ENCODE data around the gene DNAJC6. TPM values are rescaled to one million over a fixed set of nuclear protein-coding genes. Genes with fewer than 3 reads are reported as not detected.

Gene DNAJC6
- total and polyA plus RNA-seq, 2 of the 13 experiments (the other 11 are each of a cell fraction or from before 2014, with no cell fraction given) = 1.0 to 1.6 TPM

DNA sequence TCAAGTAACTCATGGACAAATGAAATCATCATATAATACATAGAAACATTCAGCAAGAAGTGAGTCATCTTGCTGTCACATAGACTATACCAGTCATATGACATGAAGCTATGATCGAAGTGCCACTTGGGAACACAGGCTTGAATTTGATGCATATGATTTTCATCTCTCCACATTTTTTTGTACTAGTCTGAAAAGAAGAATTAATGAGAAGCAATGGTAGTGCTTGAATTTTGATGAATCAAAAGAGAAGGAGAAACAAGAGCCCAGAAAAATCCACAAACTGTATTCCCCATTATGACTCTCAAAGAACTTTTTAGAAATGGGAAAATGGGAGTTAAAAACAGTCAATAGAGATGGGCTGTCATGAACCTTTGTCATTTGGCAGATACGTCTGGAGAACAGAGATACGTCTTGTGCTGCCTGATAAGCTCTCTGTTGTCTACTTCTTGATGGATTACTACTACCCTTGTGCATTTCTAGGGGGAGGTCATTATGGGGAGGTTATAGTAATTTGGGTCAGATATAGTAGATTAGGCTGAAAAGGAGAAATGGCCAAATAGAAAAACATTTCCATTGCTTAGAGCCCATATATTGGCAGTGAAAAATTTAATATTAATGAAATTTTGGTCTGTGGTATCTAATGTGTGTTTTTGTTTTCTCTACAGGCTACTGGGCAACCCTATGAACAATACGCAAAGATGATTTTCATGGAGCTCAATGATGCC is 103.1 kb downstream of the DNAJC6 start:
- DNase-seq (ENCODE audit: low spot score) (no peak), ATAC-seq (no peak), FAIRE-seq (no peak)
- in situ Hi-C loops (cut with HindIII; ENCODE audit: extremely low pct_ligation_motif_present, low pct_unique_long_range_greater_than_20kb) (loop anchor here (10.0 kb wide), 1 partner anchor 158 kb away; no protein-coding TSS in a partner anchor), intact Hi-C loops (cut with micrococcal nuclease; ENCODE audit: unreplicated experiment) (no loop called here)
- no peaks in the 10 kb centered on the region for H3K27me3 ChIP-seq (ENCODE audit: control insufficient read depth in 1 of 2, insufficient read depth in 2 of 2, low read length in 2 of 2)
- no peaks in the 10 kb centered on the region for H4K20me1 ChIP-seq (ENCODE audit: insufficient read depth, low read length)
- H3K4me3 ChIP-seq (replicated peaks in 1 of 3; ENCODE audit: insufficient read depth in 1 of 3, low read depth in 2 of 3, low read length in 3 of 3) = no peak overlapping the region
- no peak for TF ChIP-seq ZNF160 (CRISPR knock-in tag; IDR thresholded peaks at IDR 0.05)
- TF ChIP-seq, protein P1, sequence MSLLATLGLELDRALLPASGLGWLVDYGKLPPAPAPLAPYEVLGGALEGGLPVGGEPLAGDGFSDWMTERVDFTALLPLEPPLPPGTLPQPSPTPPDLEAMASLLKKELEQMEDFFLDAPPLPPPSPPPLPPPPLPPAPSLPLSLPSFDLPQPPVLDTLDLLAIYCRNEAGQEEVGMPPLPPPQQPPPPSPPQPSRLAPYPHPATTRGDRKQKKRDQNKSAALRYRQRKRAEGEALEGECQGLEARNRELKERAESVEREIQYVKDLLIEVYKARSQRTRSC (CRISPR knock-in tag; IDR thresholded peaks at IDR 0.05; ENCODE audit: low read depth) = no peak
- TF ChIP-seq, protein P2, sequence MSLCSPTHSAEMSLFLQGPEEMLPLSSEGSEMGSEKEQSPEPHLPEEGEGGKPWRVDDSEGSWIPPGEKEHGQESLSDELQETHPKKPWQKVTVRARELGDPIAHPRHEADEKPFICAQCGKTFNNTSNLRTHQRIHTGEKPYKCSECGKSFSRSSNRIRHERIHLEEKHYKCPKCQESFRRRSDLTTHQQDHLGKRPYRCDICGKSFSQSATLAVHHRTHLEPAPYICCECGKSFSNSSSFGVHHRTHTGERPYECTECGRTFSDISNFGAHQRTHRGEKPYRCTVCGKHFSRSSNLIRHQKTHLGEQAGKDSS (CRISPR knock-in tag; IDR thresholded peaks at IDR 0.05; ENCODE audit: borderline replicate concordance, low read depth) = no peak
- TF ChIP-seq, protein P3, sequence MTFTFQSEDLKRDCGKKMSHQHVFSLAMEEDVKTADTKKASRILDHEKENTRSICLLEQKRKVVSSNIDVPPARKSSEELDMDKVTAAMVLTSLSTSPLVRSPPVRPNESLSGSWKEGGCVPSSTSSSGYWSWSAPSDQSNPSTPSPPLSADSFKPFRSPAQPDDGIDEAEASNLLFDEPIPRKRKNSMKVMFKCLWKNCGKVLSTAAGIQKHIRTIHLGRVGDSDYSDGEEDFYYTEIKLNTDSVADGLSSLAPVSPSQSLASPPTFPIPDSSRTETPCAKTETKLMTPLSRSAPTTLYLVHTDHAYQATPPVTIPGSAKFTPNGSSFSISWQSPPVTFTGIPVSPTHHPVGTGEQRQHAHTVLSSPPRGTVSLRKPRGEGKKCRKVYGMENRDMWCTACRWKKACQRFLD (CRISPR knock-in tag; IDR thresholded peaks at IDR 0.05; ENCODE audit: borderline replicate concordance) = no peak
- TF ChIP-seq ESRRA (CRISPR knock-in tag; IDR thresholded peaks at IDR 0.05; ENCODE audit: low read depth) = no peak
- no peak for TF ChIP-seq CBX2 (IDR thresholded peaks at IDR 0.05; ENCODE audit: low read depth, low read length)
- TF ChIP-seq CBX2 (CRISPR knock-in tag; IDR thresholded peaks at IDR 0.05; ENCODE audit: low read depth) = no peak
- no peak for TF ChIP-seq JDP2 (CRISPR knock-in tag; IDR thresholded peaks at IDR 0.05; ENCODE audit: borderline replicate concordance)
- no peak for TF ChIP-seq KAT7 (CRISPR knock-in tag; IDR thresholded peaks at IDR 0.05; ENCODE audit: borderline replicate concordance)
- no peak for TF ChIP-seq ATAD3A (CRISPR knock-in tag; IDR thresholded peaks at IDR 0.05)
- H3K79me2 ChIP-seq (ENCODE audit: insufficient read depth, low read length) = no peaks in the 10 kb centered on the region
- ChIA-PET CTCF (ENCODE audit: low intra/inter-chr PET ratio, low total read pairs) (no interaction called here), POLR2A (interaction anchor here (1.1 kb wide), 1 partner anchor 7 kb away, joined by 5 read pairs; the partner anchor contains the start of genes LEPR and LEPROT)
- H3K4me1 ChIP-seq (ENCODE audit: insufficient read depth, low read length) = peaks cover 20% of the 10 kb centered on the region
- no peak overlapping the region for H2AFZ ChIP-seq (ENCODE audit: low read length)
- no peak overlapping the region for H3K27ac ChIP-seq (ENCODE audit: extremely low read length, insufficient read depth, low read length)
- H3K36me3 ChIP-seq (replicated peaks in 1 of 2; ENCODE audit: control insufficient read depth in 1 of 2, insufficient read depth in 2 of 2, low read length in 2 of 2) = no peaks in the 10 kb centered on the region
- no peak overlapping the region for H3K4me2 ChIP-seq (ENCODE audit: low read depth, low read length)
- no peaks in the 10 kb centered on the region for H3K9me3 ChIP-seq (ENCODE audit: low read length)
- BruUV-seq (replicated peaks) = no TSS peak
- H3K9ac ChIP-seq (ENCODE audit: insufficient read depth, low read depth, low read length) = no peak overlapping the region
- 95% methylated on average over 4 of the region's 4 CpGs for WGBS (ENCODE audit: low lambda C conversion rate)
